Measurements from ENCODE around the gene SMIM3.

The SMIM3 gene

DNA sequence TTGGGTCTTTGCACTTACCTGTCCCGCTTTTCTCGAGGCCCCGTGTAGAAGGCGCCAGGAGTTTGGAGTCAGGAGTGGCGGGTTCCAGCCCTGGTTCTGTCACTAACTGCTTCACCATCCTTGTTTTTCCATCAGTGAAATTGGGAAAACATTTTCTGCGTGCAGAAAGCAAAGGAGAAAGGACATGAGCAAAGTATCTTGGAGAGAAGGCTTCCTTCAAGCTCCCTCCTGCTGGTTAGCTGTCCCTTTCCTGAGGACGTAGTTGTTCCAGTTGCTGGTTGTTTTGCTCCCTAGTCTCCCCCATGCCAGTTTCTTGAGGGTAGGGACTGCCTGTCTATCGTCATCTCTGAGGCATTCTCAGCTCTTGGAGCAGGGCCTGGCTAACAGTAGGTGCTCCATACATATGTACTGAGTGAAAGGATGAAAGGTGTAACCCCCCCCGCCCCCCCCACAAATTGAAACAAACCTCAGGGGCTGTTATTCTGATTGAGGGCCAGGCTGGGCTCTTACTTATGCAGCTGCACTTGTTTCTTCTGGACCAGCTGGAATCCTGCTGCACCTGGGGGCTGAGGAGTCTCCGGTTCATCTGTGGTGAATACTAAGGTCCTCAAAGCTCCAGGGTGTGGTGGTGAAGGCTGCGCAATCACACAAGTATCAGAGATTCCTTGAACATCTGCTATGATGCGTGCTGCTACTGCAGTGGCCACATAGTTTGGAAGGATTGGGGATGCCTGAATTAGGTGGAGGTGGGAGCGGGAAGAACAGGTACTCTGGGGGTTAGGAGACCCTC lies 1.0 kb downstream of the SMIM3 start:
- no peak overlapping the region for H3K27ac ChIP-seq (ENCODE audit: low read depth, low read length)
- H3K9me2 ChIP-seq (replicated peaks; ENCODE audit: insufficient read depth, low read length): no peaks in the 10 kb centered on the region
- H3K4me3 ChIP-seq (ENCODE audit: insufficient read depth, low read length, poor library complexity, severe bottlenecking): no peak overlapping the region
- H4K20me1 ChIP-seq (ENCODE audit: low read depth, low read length): no peaks in the 10 kb centered on the region
- no peak overlapping the region for H2AFZ ChIP-seq (ENCODE audit: low read depth, low read length, severe bottlenecking)
- no peaks in the 10 kb centered on the region for H3K27me3 ChIP-seq (ENCODE audit: low read length)
- no peak overlapping the region for H3K4me2 ChIP-seq (ENCODE audit: low read depth, low read length, poor library complexity, severe bottlenecking)
- H3K79me2 ChIP-seq (ENCODE audit: insufficient read depth, low read length): no peaks in the 10 kb centered on the region
- H3K36me3 ChIP-seq (ENCODE audit: low read length): no peaks in the 10 kb centered on the region
- TF ChIP-seq CTCF (IDR thresholded peaks at IDR 0.05; ENCODE audit: insufficient read depth, low read length, poor library complexity, severe bottlenecking): no peak
- TF ChIP-seq EZH2phosphoT487 (conservative IDR thresholded peaks at IDR 0.05; ENCODE audit: low read length): no peak
- H3K9ac ChIP-seq (ENCODE audit: low read length): no peak overlapping the region
- H3K9me3 ChIP-seq (ENCODE audit: insufficient read depth, low read length): no peaks in the 10 kb centered on the region
- no peaks in the 10 kb centered on the region for H3F3A ChIP-seq (ENCODE audit: insufficient read depth)

DNA sequence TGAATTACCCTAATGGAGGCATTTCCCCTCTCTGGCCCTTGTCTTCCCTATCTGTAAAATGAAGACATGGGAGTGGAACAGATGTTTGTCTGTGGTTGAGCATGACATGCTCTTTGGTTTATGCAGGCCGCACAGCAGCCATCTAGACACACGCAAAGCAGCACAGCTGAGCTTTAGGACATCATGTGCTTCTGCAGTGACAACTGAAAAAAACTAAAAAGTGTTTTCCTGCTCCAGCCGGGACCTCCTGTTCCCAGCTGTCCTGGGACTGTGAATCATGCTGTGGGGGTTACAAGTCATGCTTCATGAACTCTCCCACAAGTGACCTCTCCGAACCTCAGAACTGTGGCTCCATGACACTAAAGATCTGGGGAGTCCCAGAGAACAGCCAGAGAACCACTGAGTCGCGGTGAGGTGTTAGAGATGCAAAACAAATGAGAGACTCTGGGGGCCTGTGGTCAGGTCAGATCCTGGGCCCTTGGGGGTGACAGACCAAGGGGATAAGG lies 1.7 kb downstream of the SMIM3 start:
- H3K9ac ChIP-seq (ENCODE audit: low read length): no peak overlapping the region
- no peaks in the 10 kb centered on the region for H3K27me3 ChIP-seq (ENCODE audit: low read length)
- no peak overlapping the region for H3K27ac ChIP-seq (ENCODE audit: low read depth, low read length)
- H3K9me2 ChIP-seq (replicated peaks; ENCODE audit: insufficient read depth, low read length): no peaks in the 10 kb centered on the region
- no peaks in the 10 kb centered on the region for H3K79me2 ChIP-seq (ENCODE audit: insufficient read depth, low read length)
- H3K4me2 ChIP-seq (ENCODE audit: low read depth, low read length, poor library complexity, severe bottlenecking): no peak overlapping the region
- H3K36me3 ChIP-seq (ENCODE audit: low read length): no peaks in the 10 kb centered on the region
- no peak overlapping the region for H3K4me3 ChIP-seq (ENCODE audit: insufficient read depth, low read length, poor library complexity, severe bottlenecking)
- H2AFZ ChIP-seq (ENCODE audit: low read depth, low read length, severe bottlenecking): no peak overlapping the region
- no peaks in the 10 kb centered on the region for H3F3A ChIP-seq (ENCODE audit: insufficient read depth)
- no peaks in the 10 kb centered on the region for H4K20me1 ChIP-seq (ENCODE audit: low read depth, low read length)
- no peak for TF ChIP-seq EZH2phosphoT487 (conservative IDR thresholded peaks at IDR 0.05; ENCODE audit: low read length)
- no peak for TF ChIP-seq CTCF (IDR thresholded peaks at IDR 0.05; ENCODE audit: insufficient read depth, low read length, poor library complexity, severe bottlenecking)
- no peaks in the 10 kb centered on the region for H3K9me3 ChIP-seq (ENCODE audit: insufficient read depth, low read length)

DNA sequence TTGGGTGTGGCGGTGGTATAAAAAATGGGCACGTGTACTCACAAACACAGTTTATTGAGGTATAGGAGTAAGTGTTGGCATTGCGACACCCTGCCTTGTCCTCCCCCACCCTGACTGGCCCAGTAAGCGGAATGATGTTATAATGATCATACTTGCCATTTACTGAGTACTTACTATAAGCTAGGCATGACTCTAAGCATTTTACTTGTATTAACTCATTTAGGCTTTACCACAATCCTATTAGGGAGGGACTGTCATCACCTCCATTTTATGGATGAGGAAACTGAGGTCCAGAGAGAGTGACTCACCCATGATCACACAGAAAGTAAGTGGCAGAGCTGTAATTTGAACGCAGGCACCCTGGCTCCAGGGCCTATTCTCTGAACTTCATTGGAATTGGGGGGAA lies 2.3 kb downstream of the SMIM3 start:
- Histone ChIP-seq H4K20me1 (ENCODE audit: low read depth, low read length) (no peaks in the 10 kb centered on the region), H3K9me2 (replicated peaks; ENCODE audit: insufficient read depth, low read length) (no peaks in the 10 kb centered on the region), H3K27me3 (ENCODE audit: low read length) (no peaks in the 10 kb centered on the region), H3K27ac (ENCODE audit: low read depth, low read length) (no peak overlapping the region), H3K9me3 (ENCODE audit: insufficient read depth, low read length) (no peaks in the 10 kb centered on the region), H3K9ac (ENCODE audit: low read length) (no peak overlapping the region), H3K79me2 (ENCODE audit: insufficient read depth, low read length) (no peaks in the 10 kb centered on the region), H3K4me3 (ENCODE audit: insufficient read depth, low read length, poor library complexity, severe bottlenecking) (no peak overlapping the region), H3K4me2 (ENCODE audit: low read depth, low read length, poor library complexity, severe bottlenecking) (no peak overlapping the region), H2AFZ (ENCODE audit: low read depth, low read length, severe bottlenecking) (no peak overlapping the region), H3K36me3 (ENCODE audit: low read length) (no peaks in the 10 kb centered on the region), H3F3A (ENCODE audit: insufficient read depth) (no peaks in the 10 kb centered on the region)
- TF ChIP-seq EZH2phosphoT487 (conservative IDR thresholded peaks at IDR 0.05; ENCODE audit: low read length): no peak
- no peak for TF ChIP-seq CTCF (IDR thresholded peaks at IDR 0.05; ENCODE audit: insufficient read depth, low read length, poor library complexity, severe bottlenecking)
